ENCODE results near the gene NGEF. TPM values are rescaled to one million over a fixed set of nuclear protein-coding genes. Genes with fewer than 3 reads are reported as not detected.

NGEF gene
- total and polyA plus RNA-seq, 10 of the 15 experiments (the other 5 are each of a cell fraction or from before 2014, with no cell fraction given), result 0.12 TPM; not detected in 9

GRCh38 chr2:232925821-232926156, 87.3 kb downstream of the NGEF start:
- no peak for FAIRE-seq
- DNase-seq (ENCODE audit: low read depth, low spot score), result no peak
- RAD21 ChIA-PET (ENCODE audit: unreplicated experiment), result no interaction called here
- CTCF ChIA-PET, result interaction anchor here (0.8 to 1.6 kb wide), 4 partner anchors 8 to 326 kb away, joined by 3 to 7 read pairs (median 3); partner anchors contain the start of gene ATG16L1
- no peak overlapping the region for H3K27ac ChIP-seq (ENCODE audit: control insufficient read depth, insufficient read depth)
- no peak overlapping the region for H3K4me2 ChIP-seq (ENCODE audit: control insufficient read depth, insufficient read depth)
- H4K20me1 ChIP-seq (ENCODE audit: control insufficient read depth, insufficient read depth), result no peaks in the 10 kb centered on the region
- TF ChIP-seq NFYB (IDR thresholded peaks at IDR 0.05; ENCODE audit: insufficient read depth, low read depth, low read length) (no peak), MLLT1 (IDR thresholded peaks at IDR 0.05) (no peak), KLF5 (IDR thresholded peaks at IDR 0.05; ENCODE audit: partially characterized antibody) (no peak), ZNF384 (IDR thresholded peaks at IDR 0.05; ENCODE audit: borderline replicate concordance, low read depth, low read length) (no peak), BMI1 (IDR thresholded peaks at IDR 0.05; ENCODE audit: borderline replicate concordance) (no peak), PAX8 (IDR thresholded peaks at IDR 0.05) (no peak), SMARCA5 (IDR thresholded peaks at IDR 0.05) (no peak), CBFB (IDR thresholded peaks at IDR 0.05; ENCODE audit: low read depth) (no peak), E2F4 (IDR thresholded peaks at IDR 0.05; ENCODE audit: low read depth, low read length) (no peak), E2F8 (IDR thresholded peaks at IDR 0.05; ENCODE audit: low read depth, partially characterized antibody) (no peak), KAT2A (conservative IDR thresholded peaks at IDR 0.05; ENCODE audit: control insufficient read depth, low read depth, low read length) (no peak), IKZF2 (IDR thresholded peaks at IDR 0.05) (no peak), ATF7 (IDR thresholded peaks at IDR 0.05; ENCODE audit: low read depth) (no peak), KDM1A (IDR thresholded peaks at IDR 0.05; ENCODE audit: borderline replicate concordance) (no peak), MTA2 (IDR thresholded peaks at IDR 0.05; ENCODE audit: low read depth) (no peak), BACH1 (IDR thresholded peaks at IDR 0.05; ENCODE audit: borderline replicate concordance) (no peak), NFYA (IDR thresholded peaks at IDR 0.05; ENCODE audit: borderline replicate concordance, low read depth, low read length) (no peak), RELA (IDR thresholded peaks at IDR 0.05; ENCODE audit: borderline replicate concordance, partially characterized antibody) (no peak), HDAC6 (IDR thresholded peaks at IDR 0.05; ENCODE audit: unreplicated experiment) (no peak), NFXL1 (IDR thresholded peaks at IDR 0.05; ENCODE audit: borderline replicate concordance) (no peak)
- SMC1A ChIA-PET (ENCODE audit: uncharacterized antibody, unreplicated experiment), result no interaction called here
- no peak overlapping the region for H2AFZ ChIP-seq (ENCODE audit: control insufficient read depth, low read depth, low read length)
- peaks cover 5 to 6% of the 10 kb centered on the region in 2 experiments for H3K27me3 ChIP-seq (replicated peaks in 1 of 2; ENCODE audit: control insufficient read depth in 2 of 2, insufficient read depth in 2 of 2, low read length in 1 of 2)
- H3K9me3 ChIP-seq (replicated peaks; ENCODE audit: control insufficient read depth, insufficient read depth, low read length), result no peaks in the 10 kb centered on the region; the same call in 2 of the 3 replicates
- ATAC-seq, result no peak
- POLR2A ChIA-PET, result no interaction called here
- H3K79me2 ChIP-seq (ENCODE audit: control insufficient read depth, insufficient read depth, low read length), result no peaks in the 10 kb centered on the region
- in situ Hi-C loops (cut with MboI), result no loop called here
- 68% methylated on average over 11 of the region's 11 CpGs for WGBS (ENCODE audit: insufficient coverage, insufficient replicate concordance, low lambda C conversion rate, missing lambda C conversion rate)
- H3K4me3 ChIP-seq, result no peak overlapping the region
- BruUV-seq (replicated peaks), result no TSS peak
- H3K36me3 ChIP-seq (ENCODE audit: control insufficient read depth in 2 of 2, insufficient read depth in 2 of 2, low read length in 1 of 2), result no peaks in the 10 kb centered on the region
- no peaks in the 10 kb centered on the region for H3K4me1 ChIP-seq (ENCODE audit: control insufficient read depth, insufficient read depth, low read length)
- intact Hi-C loops (cut with micrococcal nuclease; ENCODE audit: unreplicated experiment), result no loop called here
- no peak overlapping the region for H3K9ac ChIP-seq (ENCODE audit: control insufficient read depth, insufficient read depth, low read length)
